Measurements from ENCODE around the gene ARHGAP5.

ARHGAP5 gene

GRCh38 chr14:32185097-32185496, 108.0 kb downstream of the ARHGAP5 start:
- DNase-seq = no peak

GRCh38 chr14:32186248-32186647, 109.1 kb downstream of the ARHGAP5 start:
- DNase-seq = no peak

- no peak for DNase-seq
Observed at GRCh38 chr14:32189811-32190210, 112.7 kb downstream of the ARHGAP5 start.

GRCh38 chr14:32190673-32191072, 113.6 kb downstream of the ARHGAP5 start:
- no peak for DNase-seq

- DNase-seq = no peak
Observed at GRCh38 chr14:32192712-32193373, 115.7 kb downstream of the ARHGAP5 start.

GRCh38 chr14:32193532-32193931, 116.4 kb downstream of the ARHGAP5 start:
- DNase-seq = no peak

- no peak for DNase-seq
Observed at GRCh38 chr14:32195636-32196035, 118.5 kb downstream of the ARHGAP5 start.

- no peak for DNase-seq
Observed at GRCh38 chr14:32197919-32198318, 120.8 kb downstream of the ARHGAP5 start.

GRCh38 chr14:32200368-32201192, 123.5 kb downstream of the ARHGAP5 start:
- DNase-seq = no peak

GRCh38 chr14:32201193-32201815, 124.2 kb downstream of the ARHGAP5 start:
- peak; percentile 89 for DNase-seq

GRCh38 chr14:32201816-32202490, 124.8 kb downstream of the ARHGAP5 start, which contains the start of gene RNU6-7:
Gene RNU6-7, plus strand, starts transcription at chr14:32202045.
- peak; percentile 49 for DNase-seq

- peak; percentile 49 for DNase-seq
Observed at GRCh38 chr14:32202491-32202997, 125.4 kb downstream of the ARHGAP5 start.

- peak; percentile 82 for DNase-seq
Observed at GRCh38 chr14:32202998-32203882, 126.1 kb downstream of the ARHGAP5 start, which contains the start of gene RNU6-8. Gene RNU6-8, minus strand, starts transcription at chr14:32203269.

GRCh38 chr14:32203928-32204357, 126.8 kb downstream of the ARHGAP5 start:
- peak; percentile 56 for DNase-seq

- no peak for DNase-seq
Observed at GRCh38 chr14:32205554-32205953, 128.4 kb downstream of the ARHGAP5 start.

GRCh38 chr14:32205984-32206383, 128.9 kb downstream of the ARHGAP5 start:
- DNase-seq = no peak

GRCh38 chr14:32206552-32206951, 129.4 kb downstream of the ARHGAP5 start:
- no peak for DNase-seq

- no peak for DNase-seq
Observed at GRCh38 chr14:32208490-32208889, 131.4 kb downstream of the ARHGAP5 start.
